COLO668 (cell line): ENCODE data around the gene ARF4.

Source experiments
- DNase-seq: peaks from one replicate; lab custom pipeline; 2025; ENCODE audit not compliant: unreplicated experiment; lab: John Stamatoyannopoulos, UW

ARF4 gene

DNA sequence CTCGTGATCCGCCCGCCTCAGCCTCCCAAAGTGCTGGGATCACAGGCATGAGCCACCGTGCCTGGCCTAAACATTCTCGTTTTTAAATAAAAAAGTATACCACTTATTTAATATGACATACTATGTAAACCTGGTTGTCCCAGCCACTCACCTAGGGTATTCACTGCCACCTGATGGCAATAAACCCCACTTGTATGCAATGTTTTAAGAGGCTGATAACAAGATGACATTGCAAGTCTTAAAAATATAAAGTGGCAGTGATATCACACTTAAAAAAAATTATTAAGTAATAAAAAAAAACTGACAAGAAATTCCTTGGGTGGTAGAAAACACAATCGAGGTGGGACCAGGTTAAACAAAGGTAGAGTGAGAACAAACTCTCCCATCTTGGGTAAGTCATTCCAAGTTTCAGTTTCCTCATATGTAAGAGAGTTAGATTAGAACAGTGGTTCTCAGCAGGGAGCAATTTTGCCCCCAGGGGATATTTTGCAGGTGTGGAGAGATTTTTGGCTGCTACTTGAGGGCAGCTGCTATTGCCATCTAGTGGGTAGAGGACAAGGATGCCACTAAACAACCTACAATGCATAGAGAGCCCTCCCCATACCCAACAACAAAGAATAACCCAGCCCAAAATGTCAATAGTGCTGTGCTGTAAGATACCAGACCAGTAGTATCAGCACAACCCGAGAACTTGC, 14.5 kb downstream of the ARF4 start:
- DNase-seq: peak; percentile 6

GRCh38 chr3:57577801-57578200, 19.3 kb downstream of the ARF4 start:
- DNase-seq: no peak

DNA sequence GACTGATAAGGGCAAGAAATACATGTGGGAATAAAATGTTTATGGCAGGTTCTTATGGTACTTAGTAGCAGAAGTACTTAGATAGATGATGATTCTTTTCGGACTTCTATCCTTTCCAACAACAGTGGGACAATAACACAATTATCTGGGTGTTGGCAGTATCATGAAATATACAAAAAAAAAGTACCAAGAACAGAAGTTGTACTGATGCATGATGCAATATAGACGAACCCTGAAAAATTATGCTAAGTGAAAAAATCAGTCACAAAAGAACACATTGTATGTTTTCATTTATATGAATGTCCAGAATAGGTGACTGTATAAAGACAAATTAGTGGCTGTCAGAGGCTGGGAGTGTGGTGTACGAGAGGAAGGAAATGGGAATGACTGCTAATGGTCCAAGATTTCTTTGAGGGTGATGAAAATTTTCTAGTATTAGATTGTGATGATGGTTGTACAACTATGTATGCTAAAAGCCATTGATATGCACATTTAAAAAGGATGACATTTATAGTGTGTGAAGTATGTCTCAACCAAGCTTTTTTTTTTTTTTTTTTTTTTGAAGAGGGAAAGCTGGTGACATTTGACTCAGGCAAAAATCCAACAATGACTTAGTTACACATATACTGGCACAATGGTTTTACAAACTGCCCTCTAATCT, 21.0 kb downstream of the ARF4 start:
- DNase-seq: no peak

- DNase-seq: no peak
These were observed 25.0 kb downstream of the ARF4 start for GRCh38 chr3:57572096-57572495.

- DNase-seq: no peak
These were observed 26.3 kb downstream of the ARF4 start for GRCh38 chr3:57570878-57571277.

DNA sequence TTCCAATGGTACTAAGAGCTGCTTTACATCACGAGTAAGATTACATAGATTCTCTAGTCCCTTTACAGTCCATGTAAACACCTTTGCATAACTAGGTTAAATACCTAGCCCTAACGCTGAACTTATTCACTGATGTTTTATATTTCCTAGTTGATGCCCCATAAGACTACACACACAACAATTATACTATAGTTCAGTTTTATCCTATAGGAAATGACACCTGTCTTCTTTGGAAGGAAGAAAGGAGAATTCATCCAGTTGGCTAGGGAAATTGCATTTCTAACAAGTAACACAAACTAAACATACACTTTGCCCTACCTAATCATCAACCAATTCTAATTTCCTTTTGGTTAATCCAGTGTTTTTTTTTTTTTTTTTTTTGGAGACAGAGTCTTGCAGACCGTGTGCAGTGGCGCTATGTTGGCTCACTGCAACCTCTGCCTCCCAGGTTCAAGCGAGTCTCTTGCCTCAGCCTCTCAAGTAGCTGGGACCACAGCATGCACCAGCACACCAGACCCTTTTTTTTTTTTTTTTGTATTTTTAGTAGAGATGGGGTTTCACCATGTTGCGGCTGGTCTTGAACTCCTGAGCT, 27.2 kb downstream of the ARF4 start:
- no peak for DNase-seq

DNA sequence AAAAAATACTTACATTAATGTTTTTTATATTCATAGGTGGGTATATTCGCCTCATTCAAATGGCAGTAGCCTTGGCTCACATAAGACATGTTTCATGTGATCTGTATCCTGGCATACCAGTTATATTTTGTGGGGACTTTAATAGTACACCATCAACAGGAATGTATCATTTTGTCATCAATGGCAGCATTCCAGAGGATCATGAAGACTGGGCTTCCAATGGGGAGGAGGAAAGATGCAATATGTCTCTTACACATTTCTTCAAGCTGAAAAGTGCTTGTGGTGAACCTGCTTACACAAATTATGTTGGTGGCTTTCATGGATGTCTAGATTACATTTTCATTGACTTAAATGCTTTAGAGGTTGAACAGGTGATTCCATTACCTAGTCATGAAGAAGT, 37.6 kb downstream of the ARF4 start:
- no peak for DNase-seq

- peak; percentile 31 for DNase-seq
These were observed 40.0 kb downstream of the ARF4 start for GRCh38 chr3:57557085-57557537.

DNA sequence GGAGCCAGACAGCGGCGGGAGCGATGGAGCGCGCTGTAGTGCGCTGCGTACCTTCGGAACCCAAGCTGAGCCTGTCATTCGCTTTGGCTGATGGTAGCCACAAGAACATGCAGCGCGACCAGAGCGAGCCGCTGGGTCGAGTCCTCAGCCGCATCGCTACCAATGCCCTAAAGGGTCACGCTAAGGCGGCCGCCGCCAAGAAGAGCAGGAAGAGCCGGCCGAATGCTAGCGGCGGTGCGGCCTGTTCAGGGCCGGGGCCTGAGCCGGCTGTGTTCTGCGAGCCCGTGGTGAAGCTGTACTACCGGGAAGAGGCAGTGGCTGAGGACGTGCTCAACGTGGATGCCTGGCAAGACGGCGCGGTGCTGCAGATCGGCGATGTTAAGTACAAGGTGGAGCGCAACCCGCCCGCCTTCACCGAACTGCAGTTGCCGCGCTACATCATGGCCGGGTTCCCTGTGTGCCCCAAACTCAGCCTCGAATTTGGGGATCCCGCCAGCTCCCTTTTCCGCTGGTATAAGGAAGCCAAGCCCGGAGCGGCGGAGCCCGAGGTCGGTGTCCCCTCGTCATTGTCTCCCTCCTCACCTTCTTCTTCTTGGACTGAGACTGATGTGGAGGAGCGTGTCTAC, 40.6 kb downstream of the ARF4 start:
- DNase-seq: peak; percentile 44

DNA sequence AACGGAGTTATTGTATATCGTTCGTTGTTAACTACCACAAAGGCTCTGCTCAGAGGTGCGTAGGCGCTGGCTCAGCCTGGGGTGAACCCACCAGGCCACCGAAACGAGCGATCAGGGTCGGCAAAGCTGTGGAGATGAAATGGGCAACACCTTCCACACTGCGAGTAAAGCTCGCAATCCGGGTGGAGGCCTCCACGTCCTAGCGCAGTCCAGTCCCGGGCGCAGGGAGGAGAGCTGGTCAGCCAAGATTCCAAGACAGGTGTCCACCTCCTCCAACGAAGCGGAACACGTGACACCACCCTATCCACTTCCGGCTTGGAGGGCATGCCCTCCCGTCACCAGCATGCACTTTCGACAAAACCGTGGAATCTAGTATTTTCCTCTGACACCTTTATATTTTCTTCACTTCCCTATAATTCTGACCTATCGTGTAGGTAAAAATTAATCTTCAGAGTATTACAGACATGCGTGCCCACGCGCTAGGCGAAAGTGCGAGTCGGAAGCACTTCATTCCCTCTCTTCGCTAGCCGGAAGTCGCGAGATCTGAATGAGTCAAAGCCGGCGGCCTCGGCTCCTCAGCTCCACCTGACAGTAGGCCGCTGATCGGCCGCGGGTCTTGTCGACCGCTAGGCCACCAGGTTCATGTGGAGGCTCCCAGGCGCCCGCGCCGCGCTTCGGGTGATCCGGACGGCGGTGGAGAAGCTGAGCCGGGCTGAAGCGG, 41.2 kb downstream of the ARF4 start, which contains the start of gene PDE12:
Gene PDE12, plus strand, starts transcription at position 537 of the 721 bp plus-strand sequence. Its CDS starts 106 bp downstream, at position 643.
- peak; percentile 84 for DNase-seq

DNA sequence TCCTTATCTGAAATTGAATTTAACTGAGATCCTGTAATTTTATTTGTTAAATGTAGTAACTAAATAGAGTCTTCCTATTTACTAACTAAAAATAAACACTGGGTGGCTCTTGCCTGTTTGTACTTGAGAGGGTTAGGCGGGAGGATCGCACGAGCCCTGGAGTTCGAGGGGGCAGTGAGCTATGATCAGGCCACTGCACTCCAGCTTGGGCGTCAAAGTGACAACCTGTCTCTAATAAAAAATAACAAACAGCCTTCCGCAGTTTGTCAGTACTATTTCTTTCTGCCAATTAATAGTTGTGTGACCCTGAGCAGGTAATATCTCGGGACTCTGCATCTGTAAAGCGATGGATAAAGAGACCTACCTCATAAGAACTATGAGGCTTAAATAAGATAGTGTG, 41.8 kb downstream of the ARF4 start:
- DNase-seq: peak; percentile 22

GRCh38 chr3:57546616-57547015, 50.5 kb downstream of the ARF4 start:
- DNase-seq: no peak

GRCh38 chr3:57545636-57546268, 51.4 kb downstream of the ARF4 start:
- no peak for DNase-seq

DNA sequence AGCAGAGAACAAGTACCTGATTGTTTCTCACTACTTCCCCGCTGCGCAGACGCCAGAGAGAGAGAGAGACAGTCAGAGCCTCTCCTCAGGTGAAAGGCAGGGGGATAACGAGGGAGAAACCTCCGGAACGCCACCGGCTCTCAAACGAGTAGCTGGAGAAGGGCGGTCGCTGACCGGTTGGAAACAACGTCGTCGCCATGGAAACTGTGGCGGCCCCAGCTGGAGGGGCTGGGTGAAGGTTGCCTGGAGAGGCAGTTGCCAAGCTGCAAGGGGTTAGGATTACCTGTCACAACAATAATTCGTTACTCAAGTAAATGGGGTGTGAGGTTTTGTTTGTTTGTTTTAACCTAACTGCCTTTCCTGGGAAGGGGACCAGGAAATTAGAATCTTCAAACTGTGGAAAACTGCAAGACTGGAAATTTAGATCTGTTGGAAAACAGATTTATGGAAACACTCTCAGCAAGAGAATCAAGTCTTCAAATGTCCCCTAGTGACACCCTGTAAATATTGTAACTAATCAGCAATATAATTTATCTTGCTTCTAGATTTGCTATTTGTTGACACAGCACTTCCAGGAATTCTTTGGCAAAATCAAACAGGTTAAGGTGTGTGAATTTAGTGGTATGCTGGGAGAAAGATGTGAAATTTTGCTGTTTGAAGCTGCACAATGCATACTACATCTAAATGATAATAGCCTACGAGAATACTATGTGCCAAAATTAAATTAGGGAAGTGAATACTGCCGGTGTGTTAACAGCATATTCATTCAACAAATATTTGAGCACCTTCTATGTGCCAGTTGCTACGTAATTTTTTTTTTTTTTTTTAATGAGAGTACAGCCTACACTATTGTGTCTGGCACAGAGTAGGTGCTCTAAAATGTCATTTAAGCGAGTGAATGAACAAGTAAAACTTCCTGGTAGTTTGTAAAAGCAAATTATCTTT, 52.7 kb downstream of the ARF4 start, which contains the start of gene DNAH12:
Gene DNAH12, minus strand, starts transcription at position 164 of the 945 bp plus-strand sequence. CDS start 1,474 bp downstream, outside the sequence.
- peak; percentile 86 for DNase-seq

DNA sequence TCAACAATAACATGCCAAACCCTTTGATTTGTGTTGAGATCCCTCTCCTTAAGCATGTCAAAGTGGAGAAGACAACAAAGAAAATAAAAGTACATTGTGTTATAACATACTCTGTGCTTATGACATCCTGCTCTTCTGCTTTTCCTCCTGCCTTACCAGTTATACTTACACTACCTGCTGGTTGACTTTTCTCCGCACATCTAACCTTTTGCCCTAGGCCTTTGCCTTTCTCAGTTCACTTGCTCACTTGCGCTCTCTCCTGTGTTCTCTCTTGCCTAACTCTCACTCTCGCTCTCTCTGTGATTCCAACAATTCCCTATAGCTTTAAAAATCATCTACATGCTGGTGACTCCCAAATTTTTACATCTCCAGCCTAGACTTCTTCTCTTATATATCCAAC, 58.7 kb downstream of the ARF4 start:
- DNase-seq: no peak

DNA sequence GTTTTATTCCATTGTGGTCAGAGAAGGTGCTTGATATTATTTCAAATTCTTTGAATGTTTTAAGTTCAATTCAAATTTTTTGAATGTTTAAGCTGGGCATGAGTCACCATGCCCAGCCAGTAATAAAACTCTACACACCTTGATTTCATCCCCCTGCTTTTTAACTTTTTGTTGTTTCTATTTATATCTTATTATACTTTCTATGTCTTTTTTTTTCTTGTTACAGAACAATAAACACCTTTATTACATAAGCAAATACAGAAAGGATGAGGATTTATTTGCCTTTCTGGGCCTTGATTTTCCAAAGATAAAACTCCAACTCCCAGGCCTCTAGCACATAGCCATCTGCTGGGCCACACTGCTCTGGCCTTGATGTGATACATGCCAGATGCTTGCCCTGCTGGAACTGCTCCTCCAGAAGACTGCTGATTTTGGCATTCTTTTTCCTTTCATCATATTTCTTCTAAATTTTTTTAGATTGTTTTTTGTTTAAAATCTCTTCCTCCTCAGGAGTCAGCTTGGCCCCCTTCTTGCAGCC, 67.0 kb downstream of the ARF4 start:
- DNase-seq: no peak
